ENCODE measurements around the gene RFXAP.

Gene RFXAP

DNA sequence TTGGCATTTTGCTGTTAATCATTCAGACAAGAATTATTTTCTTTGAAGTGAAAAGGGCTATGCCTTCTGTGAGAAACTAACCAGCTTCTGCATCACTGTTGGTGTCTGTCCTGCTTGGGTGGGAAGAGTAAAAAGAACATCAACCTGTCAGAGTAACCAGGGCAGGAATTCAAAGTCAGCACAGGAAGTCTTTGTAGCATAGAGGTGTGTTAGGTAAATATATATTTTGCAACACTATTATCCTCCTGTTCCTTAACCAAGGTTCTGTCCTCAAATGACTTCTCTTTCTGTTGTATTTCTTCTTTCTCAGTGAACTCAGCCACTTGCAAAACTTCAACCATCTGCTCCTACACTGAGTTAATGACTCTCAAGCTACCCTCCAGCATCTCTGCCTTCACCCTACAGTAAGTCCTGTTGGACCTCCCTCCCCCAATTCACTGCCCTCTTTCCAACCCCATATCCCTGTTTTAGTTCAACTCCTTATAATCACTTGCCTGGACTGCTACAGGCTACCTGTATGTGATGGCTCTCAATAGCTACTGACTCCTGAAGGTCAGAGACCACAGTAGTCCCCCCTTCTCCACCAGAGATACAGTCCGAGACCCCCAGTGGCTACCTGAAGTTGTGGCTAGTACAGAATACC, 51.1 kb downstream of the RFXAP start:
- DNase-seq, result no peak

DNA sequence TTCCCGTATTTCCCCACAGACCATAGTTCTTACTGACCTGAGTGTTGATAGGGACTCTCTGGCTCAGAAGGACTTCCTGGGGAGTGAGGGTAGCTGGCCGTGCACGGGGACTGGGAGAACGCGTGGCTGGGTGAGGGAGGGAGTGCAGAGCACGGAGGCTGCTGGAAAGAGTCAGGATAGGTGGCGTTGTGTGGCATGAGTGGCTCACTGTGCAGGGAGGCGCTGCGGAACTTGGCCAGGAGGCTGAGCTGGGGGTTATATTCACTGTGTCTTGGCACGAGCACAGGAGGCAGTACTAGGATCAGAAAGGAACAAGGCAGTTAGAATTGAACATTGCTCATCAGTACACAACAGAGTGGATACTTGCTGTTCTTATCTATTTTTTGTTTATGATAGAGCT, 53.6 kb downstream of the RFXAP start:
- DNase-seq, result no peak

GRCh38 chr13:36875431-36875830, 56.4 kb downstream of the RFXAP start:
- no peak for DNase-seq

GRCh38 chr13:36875961-36876360, 56.9 kb downstream of the RFXAP start:
- DNase-seq, result no peak

Measured in fibroblast of upper back skin (primary cell).